HG02840 (cell line): ENCODE results near the gene ELOA2.
"Not testable (repeated sequence)": the region's sequence is repeated elsewhere in the genome, so short reads cannot be mapped to it uniquely, and the experiment has no call there.

Experiments
- ATAC-seq: cut with Tn5 transposase; IDR thresholded peaks from one replicate; pipeline ENCODE4 v1.9.1; 2021; ENCODE audit warnings: mild to moderate bottlenecking, moderate library complexity, moderate number of reproducible peaks; ENCODE audit not compliant: unreplicated experiment, low FRiP score

ELOA2 gene

GRCh38 chr18:47023769-47024465, 11.5 kb downstream of the ELOA2 start:
- not testable (repeated sequence) for ATAC-seq

GRCh38 chr18:47022821-47023220, 12.6 kb downstream of the ELOA2 start:
- not testable (repeated sequence) for ATAC-seq

DNA sequence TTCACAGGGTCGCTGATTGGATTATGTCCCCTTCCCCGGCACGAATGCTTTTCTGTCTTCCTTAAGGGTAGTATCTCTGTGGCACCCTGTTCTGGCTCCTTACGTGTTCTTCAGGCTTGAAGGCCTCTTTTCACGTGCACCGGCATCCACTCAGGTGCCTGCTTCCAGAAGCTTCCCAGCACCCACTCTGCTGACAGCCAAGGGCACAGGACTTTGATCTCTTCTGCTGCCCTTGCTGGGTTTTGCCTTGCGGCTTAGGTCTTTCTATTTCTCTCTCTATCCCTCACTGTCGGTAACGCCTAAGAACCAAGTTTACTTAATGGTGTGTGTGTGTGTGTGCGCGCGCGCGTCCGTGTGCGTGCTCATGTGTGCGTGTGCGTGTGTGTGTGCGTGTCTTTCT, 14.7 kb downstream of the ELOA2 start:
- ATAC-seq: not testable (repeated sequence)

- ATAC-seq: not testable (repeated sequence)
These were observed 15.6 kb downstream of the ELOA2 start for GRCh38 chr18:47019870-47020269.
